GM10266 (cell line): ENCODE data around the gene VPS37C.

Experiments
- DNase-seq: peaks from one replicate; pipeline ENCODE4 v3.0.0; 2012; ENCODE audit errors: extremely low spot score
- TF ChIP-seq, protein P1 (sequence below): IDR thresholded peaks from 2 replicates; pipeline ENCODE4 v1.5.1; 2012; ENCODE audit warnings: mild to moderate bottlenecking, low read depth; ENCODE audit not compliant: control insufficient read depth, insufficient read depth; ENCODE audit errors: missing control alignments

Gene VPS37C

DNA sequence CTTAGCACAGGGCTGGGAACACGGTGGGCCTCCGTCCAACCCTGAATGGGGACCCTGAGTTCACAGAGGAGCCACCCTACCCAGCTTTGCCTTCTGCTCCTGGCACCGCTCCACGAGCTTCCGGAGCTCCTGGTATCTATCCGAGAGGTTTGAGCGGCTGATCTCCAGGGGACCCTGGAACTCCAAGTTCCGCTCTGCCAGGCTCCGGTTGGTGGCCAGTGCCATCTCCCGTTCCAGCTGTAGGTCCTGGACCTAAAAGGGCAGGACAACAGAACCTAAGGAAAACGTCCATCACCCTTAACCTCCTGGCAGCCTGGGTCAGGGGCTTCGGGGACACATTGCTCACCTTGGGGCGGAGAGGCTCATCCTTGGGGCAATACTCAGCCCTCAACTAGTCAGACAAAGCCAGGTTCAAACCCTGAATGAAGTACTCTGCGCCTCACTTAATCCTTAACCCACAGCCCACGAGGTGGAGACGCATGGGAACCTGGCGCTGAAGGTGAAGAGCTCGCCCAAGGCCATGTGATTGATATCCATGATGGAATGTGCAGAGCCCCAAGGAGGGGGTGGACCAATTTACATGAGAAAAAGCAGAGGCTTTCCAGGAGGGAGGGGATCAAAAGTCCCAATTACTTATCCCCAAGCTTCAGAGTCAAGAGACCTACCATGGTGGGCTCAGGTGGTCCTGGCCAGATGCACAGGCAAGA is 27.1 kb downstream of the VPS37C start:
- DNase-seq = no peak
- TF ChIP-seq, protein P1, sequence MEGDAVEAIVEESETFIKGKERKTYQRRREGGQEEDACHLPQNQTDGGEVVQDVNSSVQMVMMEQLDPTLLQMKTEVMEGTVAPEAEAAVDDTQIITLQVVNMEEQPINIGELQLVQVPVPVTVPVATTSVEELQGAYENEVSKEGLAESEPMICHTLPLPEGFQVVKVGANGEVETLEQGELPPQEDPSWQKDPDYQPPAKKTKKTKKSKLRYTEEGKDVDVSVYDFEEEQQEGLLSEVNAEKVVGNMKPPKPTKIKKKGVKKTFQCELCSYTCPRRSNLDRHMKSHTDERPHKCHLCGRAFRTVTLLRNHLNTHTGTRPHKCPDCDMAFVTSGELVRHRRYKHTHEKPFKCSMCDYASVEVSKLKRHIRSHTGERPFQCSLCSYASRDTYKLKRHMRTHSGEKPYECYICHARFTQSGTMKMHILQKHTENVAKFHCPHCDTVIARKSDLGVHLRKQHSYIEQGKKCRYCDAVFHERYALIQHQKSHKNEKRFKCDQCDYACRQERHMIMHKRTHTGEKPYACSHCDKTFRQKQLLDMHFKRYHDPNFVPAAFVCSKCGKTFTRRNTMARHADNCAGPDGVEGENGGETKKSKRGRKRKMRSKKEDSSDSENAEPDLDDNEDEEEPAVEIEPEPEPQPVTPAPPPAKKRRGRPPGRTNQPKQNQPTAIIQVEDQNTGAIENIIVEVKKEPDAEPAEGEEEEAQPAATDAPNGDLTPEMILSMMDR = no peak

DNA sequence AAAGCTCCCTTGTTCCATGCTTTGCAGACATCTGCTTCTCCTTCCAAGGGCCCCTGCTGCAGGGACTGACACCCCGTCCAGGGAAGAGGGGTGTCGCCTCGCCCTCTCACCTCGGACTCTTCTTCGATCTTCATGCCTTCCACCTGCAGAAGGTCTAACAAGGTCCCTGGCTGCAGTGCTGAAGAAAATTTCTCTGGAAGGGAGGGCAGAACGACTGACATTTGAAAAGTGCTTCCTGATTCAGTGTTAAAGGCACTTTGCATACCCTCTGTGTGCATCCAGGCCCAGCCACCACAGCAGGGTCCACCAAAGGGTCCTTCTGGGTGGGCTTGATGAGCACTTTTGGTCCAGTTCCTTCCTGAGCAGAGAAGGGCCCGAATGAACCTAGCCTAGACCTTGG is 28.1 kb downstream of the VPS37C start:
- DNase-seq = no peak
- TF ChIP-seq, protein P1 = no peak

GRCh38 chr11:61132646-61133045 is 28.6 kb downstream of the VPS37C start:
- TF ChIP-seq, protein P1 = no peak

GRCh38 chr11:61131998-61132555 is 29.1 kb downstream of the VPS37C start:
- no peak for DNase-seq
- TF ChIP-seq, protein P1 = no peak

More at GRCh38 chr11:61132646-61133045, 28.6 kb downstream of the VPS37C start:
- no peak for DNase-seq

DNA sequence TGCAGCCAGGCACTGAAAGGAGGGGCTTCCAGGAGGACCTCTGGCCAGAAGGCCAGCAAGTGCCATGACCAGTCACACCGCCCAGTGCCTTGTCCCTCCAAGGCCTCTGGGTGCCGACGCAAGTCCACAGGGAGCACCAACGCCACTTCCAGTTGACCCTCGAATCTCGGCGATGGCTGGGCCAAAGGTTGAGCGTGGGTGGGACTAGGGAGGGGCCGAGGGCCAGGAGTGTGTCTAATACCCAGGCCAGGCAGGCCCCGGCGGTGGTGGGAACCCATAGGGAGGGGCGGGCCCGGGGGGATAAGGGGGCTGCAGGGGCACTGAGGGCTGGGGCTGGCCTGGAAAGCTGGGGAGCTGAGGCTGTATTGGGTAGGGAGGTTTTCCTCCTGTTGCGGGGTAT is 29.6 kb downstream of the VPS37C start:
- TF ChIP-seq, protein P1 = no peak
- DNase-seq = no peak

DNA sequence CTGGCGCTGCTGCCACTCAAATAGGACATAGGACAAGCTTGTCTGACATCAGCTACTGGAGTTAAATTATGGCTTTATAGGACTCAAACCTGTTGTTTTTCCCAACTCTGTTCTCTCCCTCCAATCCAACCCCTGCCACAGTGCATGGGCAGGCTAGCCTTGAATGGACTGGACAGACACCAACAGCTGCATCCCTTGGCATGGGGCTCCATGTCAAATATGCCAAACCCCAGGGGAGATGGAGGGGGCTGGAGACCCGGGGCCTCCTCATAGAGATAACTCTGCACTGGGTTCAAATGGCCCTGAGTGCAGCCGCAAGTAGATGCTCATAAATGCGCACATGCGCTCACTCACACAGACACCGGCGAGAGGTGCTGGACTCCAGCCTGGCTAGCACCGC is 30.0 kb downstream of the VPS37C start:
- TF ChIP-seq, protein P1 = no peak
- DNase-seq = no peak
